ENCODE data around the gene JUP.

JUP gene

GRCh38 chr17:41711669-41712400 is 74.7 kb downstream of the JUP start, which contains the start of gene GAST:
Gene GAST (plus strand): TSS chr17:41712331. CDS start chr17:41715437, 3,106 bp downstream.
- no peak for DNase-seq

GRCh38 chr17:41710472-41711090 is 75.9 kb downstream of the JUP start:
- DNase-seq, result peak; percentile 28

- DNase-seq, result no peak
Measured at GRCh38 chr17:41707803-41708669, 78.5 kb downstream of the JUP start.

GRCh38 chr17:41705271-41705991 is 81.1 kb downstream of the JUP start:
- no peak for DNase-seq

Measured in activated naive CD4-positive, alpha-beta T cell treated with anti-CD3 and anti-CD28 coated beads, Interleukin-2, amount 50 U/mL, for 16 hours (primary cell).